K562 (cell line): ENCODE measurements around the gene TARP.

Source experiments
- BHLHE40 ChIP-seq: IDR thresholded peaks from 2 replicates; pipeline ENCODE4 v1.6.1; 2011; ENCODE audit warnings: low read length, improper control_type of control experiment
- BRCA1 ChIP-seq, 2 experiments: fragments of 450-650 bp in 1 of 2; sonication (generic) in 1 of 2; formaldehyde crosslinking in 1 of 2; IDR thresholded peaks; 2 replicates each; pipeline versions ENCODE4 v1.5.0 to v1.6.1; 2017 to 2020; ENCODE audit warnings: mild to moderate bottlenecking in 1 of 2, missing genetic modification reagents in 1 of 2
- CTCF ChIP-seq, 3 experiments: IDR thresholded peaks in 2 of 3; conservative IDR thresholded peaks in 1 of 3; 2 replicates each; pipeline ENCODE4 v1.5.1; 2011 to 2012; ENCODE audit warnings: low read length in 3 of 3, mild to moderate bottlenecking in 3 of 3, control low read depth in 2 of 3, improper control_type of control experiment in 1 of 3, inconsistent platforms in 1 of 3, low read depth in 1 of 3, mixed read lengths in 1 of 3, moderate library complexity in 1 of 3; ENCODE audit not compliant: insufficient read depth in 2 of 3
- HCFC1 ChIP-seq: IDR thresholded peaks from 2 replicates; pipeline ENCODE4 v1.6.1; 2012; ENCODE audit warnings: low read depth, low read length, improper control_type of control experiment
- KLF6 ChIP-seq: fragments of 250-450 bp; sonication (Bioruptor Pico); IDR thresholded peaks from 2 replicates; pipeline ENCODE4 v1.4.0; 2020; ENCODE audit warnings: mild to moderate bottlenecking, moderate library complexity, borderline replicate concordance

DNA sequence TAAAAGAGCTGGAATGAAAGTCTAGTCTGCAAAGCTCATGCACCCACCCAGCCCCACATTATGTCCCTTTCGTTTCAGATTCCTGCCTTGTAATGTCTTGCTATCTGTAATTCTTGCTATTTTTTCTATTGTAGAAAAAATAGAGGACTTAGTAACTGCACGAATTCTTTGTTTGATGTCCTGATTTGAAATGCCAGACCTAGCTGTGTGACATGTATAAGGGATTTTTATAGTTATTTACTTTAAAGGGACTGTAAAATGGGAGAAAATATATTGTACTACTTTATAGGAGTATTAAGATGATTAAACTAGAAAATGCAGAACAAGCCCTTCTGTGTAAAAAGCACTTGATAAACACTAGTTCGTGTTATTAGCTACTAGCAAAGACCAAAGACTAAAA, 32.4 kb downstream of the TARP start:
- TF ChIP-seq KLF6 (CRISPR knock-in tag) (no peak), BRCA1 (IDR thresholded peaks at IDR 0.05) (no peak), BRCA1 (CRISPR knock-in tag; IDR thresholded peaks at IDR 0.05) (no peak), HCFC1 (no peak), CTCF (IDR thresholded peaks at IDR 0.05 in 2 of 3, conservative IDR thresholded peaks at IDR 0.05 in 1 of 3; ENCODE audit: insufficient read depth in 2 of 3, low read depth in 1 of 3, low read length in 3 of 3) (no peak), BHLHE40 (no peak)
